Astrocyte of the hippocampus (primary cell): ENCODE data around the gene GSTM2.

Experiments used
- DNase-seq: peaks from one replicate; pipeline ENCODE4 v3.0.0; 2011; ENCODE audit warnings: low read depth, low spot score

The GSTM2 gene

DNA sequence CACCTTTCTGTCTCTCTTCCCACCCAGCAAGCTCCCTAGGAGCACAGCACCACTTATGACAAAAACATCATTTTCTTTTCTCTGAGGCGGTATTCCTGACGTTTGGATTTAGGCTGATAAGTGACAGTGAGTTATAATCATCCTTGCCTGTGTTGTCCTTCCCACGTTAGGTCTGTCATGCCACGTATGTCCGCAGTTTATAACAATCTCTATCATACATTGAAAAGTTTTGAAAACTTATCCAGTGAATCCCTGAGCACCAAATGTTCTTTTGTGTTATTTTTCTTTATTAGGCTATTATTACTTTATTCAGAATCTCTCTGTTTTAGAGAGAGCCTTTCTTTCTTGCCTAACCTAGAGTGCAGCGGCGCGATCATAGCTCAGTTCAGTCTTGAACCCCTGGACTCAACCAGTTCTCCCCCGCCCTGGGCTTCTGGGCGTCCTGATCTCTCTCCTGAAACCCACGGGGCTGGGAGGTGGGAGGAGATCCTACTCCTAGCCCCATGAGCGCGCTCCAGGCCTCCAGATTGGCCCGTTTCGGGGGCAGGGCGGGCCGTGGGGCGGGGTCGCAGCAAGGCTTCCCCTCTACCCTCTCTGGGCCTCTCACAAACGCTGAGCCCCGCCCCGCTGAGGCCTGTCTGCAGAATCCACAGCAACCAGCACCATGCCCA is at the start of gene GSTM2:
TSS of gene GSTM2 (plus strand) at position 606 of the 671 bp plus-strand sequence. CDS start at position 665, 59 bp downstream.
- peak; percentile 95 for DNase-seq

DNA sequence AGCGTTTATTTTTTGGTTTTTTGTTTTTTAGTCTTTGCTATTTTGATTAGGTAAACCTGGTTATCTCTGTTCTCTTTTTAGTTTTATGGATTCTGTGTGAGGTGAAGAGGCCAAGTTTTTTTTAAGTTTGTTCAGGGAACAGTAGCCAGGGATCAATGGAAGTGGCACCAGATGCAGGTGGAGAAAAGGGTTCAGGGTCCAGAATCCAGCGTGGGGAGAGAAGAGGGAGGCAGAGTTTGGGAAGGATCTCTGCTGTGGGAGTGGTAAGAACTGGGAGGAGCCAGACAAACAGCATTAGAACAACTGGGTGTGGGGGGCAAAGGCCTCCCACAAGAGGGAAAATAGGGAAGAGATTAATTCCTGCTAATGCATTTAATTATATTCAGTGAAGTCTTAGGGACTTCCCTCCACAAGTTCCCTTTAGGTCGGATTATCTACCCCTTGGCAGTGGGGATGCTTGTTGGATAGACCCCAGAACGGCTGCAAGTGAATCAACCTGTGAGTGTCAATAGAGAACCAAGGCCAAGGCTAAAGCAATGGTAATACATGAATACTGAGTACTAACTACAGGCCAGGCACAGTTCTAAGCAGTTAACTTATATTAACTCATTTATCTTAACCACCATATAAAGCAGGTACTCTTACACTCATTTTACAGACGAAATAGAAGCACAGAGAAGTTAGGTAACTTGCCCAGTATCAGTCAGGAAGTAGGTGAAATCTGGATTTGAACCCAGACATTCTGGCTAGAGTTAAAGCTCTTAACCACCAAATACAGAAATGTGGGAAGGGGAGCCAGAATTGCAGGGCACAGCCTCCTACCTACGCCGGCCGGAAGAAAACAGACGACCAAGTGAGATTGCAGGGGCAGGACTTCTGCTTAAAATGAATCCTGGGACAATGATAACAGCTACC is 48.9 kb upstream of the GSTM2 start:
- no peak for DNase-seq

- peak; percentile 91 for DNase-seq
Measured at GRCh38 chr1:109619576-109620400, 48.1 kb upstream of the GSTM2 start, which contains the start of the genes AMPD2 and GNAT2. Gene AMPD2 (plus strand): TSS chr1:109619837. CDS start chr1:109621176, 1,339 bp downstream. Gene GNAT2 (minus strand): TSS chr1:109619616. CDS start chr1:109612870, 6,746 bp downstream.

DNA sequence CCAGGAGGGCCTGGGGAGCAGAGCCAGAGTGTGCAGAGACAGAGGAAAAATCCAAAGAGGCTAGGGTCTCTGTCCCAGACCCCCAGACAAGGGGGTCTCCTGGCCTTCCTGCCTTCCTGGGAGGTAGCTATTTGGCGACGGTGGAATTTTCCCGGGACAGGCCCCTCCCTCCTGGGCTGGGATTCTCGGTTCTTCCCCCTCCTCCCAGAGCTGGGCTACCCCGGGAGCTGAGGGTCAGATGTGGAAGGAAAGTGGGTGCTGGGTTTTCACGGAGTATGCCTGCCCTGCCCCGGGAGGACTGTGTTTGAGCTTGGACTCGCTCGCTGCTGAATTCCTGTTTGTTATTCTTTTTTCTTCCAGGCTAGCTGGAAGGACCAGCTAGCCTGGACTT is 47.5 kb upstream of the GSTM2 start:
- peak; percentile 67 for DNase-seq

- DNase-seq, result peak; percentile 97
Measured at GRCh38 chr1:109620841-109621286, 47.0 kb upstream of the GSTM2 start.

DNA sequence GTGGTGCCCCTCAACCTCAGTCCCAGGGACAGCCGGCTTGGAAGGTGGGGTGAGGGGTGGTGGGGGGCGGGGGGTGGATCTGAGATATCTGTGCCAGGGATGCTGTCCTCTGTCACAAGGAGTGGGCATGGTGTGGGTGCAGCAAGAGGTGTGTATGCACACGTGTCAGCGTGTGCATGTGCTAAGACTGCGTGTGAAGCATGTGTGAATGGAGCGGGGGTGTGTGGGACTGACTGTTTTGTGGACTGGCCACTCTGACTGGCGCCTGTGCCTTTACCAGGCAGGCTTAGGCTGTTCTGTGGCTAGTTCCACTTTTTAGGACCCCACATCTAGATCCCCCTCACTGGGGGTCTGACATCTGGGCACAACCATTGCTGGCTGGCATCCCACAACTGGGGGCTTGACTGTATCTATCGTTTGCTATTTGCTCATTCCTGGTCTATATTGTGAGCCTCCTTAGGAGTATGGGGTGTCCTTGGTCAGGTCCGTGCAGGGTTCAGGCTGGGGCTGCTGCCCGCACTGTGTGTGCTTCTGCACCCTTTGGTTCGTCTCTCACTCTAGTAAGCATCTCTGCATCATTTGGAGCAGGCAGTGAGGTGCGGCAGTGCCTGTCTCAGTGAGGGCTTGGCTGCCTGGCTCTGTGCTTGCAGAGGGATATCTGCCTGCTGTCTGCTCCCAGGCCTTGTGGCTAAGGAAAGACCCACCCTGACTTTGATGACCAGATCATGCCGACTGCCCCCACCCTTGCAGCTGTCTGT is 46.3 kb upstream of the GSTM2 start:
- DNase-seq, result no peak

- DNase-seq, result no peak
Measured at GRCh38 chr1:109622137-109622892, 45.5 kb upstream of the GSTM2 start.

DNA sequence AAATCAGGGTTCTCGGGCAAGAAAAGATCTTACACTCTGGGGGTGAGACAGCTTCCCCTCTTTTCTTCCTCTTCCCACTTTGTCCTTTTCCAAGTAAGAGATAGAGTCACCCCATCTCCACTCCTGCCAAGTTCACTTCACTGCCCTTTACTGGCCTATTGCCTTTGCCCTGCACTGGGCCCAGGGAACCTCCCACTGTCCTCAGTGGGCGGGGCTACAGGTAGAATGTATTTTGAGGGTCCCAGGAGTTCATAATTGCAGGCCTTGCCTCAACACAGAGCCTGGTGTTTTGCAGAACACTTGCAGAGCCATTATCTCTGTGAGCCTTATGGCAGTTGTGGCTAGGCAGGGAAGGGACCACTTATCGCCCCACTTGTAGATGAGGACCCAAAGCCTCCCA is 45.0 kb upstream of the GSTM2 start:
- no peak for DNase-seq

DNA sequence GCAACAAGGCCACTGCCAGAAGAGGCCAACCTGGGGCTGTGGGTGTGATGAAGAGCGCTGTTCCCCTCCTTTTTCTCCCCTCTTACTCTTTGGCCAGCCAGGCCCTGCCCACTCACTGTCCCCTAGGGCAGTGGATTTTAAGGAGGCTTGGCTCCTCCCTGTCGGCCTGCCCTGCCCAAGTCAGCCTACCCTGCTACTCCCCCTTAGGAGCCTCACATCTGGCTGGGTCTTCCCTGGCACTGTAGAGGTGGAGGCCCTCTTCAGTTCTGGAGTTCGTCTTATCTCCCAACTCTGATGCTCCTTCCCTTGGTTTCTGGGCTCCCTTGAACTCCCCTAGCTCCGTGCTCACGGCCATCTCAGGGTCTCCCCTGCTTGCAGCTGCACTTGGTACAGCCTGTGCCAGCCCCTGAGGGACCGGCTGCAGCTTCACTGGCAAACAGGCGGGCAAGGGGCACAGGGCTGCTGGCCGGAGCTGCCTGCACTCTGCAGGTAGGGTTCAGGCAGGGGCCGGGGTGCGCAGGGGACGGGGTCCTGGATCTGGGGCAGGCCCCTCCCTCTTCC is 44.2 kb upstream of the GSTM2 start:
- DNase-seq, result peak; percentile 43

DNA sequence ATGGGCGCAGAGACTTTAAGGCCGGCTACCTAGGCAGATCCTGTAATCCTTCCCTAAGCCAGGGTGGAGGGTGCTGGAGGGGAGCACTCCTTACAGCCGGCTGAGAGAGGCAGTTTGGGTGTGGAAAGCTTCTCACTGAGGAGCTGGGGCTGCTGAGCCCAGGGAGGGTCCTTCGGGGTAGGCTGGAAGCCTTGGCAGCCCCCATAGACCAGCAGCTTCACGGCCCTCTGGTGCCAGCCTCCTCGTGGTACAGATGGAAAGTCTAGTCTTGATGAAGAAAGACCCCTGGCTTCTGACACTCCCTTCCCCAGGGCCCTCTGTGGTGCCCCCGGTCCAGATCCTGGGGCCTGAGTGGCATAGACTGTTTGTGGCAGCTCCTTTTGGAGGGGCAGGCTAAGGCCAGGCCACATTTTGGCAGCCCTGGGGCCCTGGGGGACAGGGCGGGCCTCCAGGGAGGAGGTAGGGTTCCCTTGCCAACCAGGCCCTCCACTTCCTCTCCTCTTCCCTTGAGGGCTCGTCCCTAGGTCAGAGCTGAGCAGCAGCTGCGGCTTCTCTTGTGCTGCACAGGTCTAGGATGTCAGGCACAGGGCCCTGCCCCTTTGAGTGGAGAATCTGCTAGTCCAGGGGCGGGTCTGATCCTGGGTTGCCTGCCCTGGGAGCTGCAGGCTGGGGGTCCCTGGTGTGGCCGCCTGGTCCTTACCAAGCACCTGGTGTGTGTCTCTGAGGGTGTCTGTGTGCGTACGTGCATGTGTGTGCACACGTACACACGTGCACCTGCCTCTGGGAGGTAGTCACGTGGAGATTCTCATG is 43.5 kb upstream of the GSTM2 start:
- DNase-seq, result no peak

- DNase-seq, result no peak
Measured at GRCh38 chr1:109625176-109625575, 42.7 kb upstream of the GSTM2 start.

GRCh38 chr1:109625601-109626560 is 42.0 kb upstream of the GSTM2 start:
- no peak for DNase-seq

DNA sequence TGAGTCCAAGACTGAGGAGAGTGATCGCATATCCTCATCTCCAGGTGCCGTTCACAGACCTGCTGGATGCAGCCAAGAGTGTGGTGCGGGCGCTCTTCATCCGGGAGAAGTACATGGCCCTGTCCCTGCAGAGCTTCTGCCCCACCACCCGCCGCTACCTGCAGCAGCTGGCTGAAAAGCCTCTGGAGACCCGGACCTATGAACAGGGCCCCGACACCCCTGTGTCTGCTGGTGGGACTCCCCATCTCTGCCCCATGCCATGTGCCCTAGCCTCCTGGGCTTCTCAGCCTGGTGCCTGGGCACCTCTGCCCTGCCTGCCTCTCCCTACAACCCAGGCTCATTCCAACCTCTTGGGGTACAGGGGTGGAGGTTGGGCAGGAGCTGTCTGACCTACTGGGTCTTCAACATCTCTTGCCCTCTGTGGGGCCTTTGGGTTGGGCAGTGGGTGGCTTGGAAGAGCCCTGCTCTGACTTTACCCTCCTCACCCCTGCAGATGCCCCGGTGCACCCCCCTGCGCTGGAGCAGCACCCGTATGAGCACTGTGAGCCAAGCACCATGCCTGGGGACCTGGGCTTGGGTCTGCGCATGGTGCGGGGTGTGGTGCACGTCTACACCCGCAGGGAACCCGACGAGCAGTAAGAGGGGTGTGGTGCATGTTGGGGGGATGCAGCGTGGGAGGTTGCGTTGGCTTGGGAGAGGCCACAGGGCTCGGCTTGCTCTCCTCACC is 41.0 kb upstream of the GSTM2 start:
- DNase-seq, result no peak

GRCh38 chr1:109627692-109628399 is 40.0 kb upstream of the GSTM2 start:
- no peak for DNase-seq

DNA sequence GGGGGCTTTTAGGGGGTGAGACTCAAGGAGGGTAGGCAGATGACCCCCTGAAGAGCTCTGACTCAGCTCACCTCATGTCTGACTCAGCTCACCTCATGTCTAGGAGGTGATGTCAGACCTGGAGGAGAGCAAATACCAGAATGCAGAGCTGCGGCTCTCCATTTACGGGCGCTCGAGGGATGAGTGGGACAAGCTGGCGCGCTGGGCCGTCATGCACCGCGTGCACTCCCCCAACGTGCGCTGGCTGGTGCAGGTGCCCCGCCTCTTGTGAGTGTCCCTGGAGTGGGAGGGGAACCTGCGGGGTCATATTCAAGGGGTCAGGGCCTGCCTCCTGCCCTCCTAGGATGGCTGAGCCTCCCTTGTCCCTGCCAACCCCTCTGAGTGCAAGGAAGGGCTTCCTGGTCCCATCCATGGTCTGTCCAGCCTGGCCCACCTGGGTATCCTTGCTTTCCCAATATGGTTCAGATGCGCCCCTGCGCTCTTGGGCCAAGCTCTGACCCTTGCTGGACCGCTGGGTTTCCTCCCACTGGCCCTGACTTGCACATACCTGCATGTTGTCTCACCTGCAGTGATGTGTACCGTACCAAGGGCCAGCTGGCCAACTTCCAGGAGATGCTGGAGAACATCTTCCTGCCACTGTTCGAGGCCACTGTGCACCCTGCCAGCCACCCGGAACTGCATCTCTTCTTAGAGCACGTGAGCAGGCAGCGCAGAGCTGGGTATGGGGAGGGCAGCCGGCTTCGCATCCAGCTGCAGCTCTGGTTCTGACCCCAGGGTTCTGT is 39.1 kb upstream of the GSTM2 start:
- DNase-seq, result peak; percentile 71
